GM12873 (cell line): ENCODE results near the gene OR5M8.

Source experiments
- CTCF ChIP-seq: IDR thresholded peaks from 2 replicates; pipeline ENCODE4 v1.5.1; 2012; ENCODE audit warnings: low read depth, mild to moderate bottlenecking, moderate library complexity, low read length, control low read depth; ENCODE audit not compliant: insufficient read depth; ENCODE audit errors: missing control alignments

OR5M8 gene

GRCh38 chr11:56495117-56495516 is 3.9 kb upstream of the OR5M8 start:
- no peak for TF ChIP-seq CTCF

GRCh38 chr11:56486801-56487200 is 4.4 kb downstream of the OR5M8 start:
- TF ChIP-seq CTCF: no peak

GRCh38 chr11:56474729-56475235 is 16.4 kb downstream of the OR5M8 start:
- no peak for TF ChIP-seq CTCF

- TF ChIP-seq CTCF: no peak
These were observed 17.9 kb downstream of the OR5M8 start, which contains the start of gene OR5M3 for GRCh38 chr11:56473252-56473651. Gene OR5M3, minus strand, starts transcription at chr11:56473352. Its CDS starts 2,855 bp downstream, at chr11:56470497.

GRCh38 chr11:56457076-56457475 is 34.1 kb downstream of the OR5M8 start:
- TF ChIP-seq CTCF: no peak

GRCh38 chr11:56453521-56453920 is 37.6 kb downstream of the OR5M8 start:
- TF ChIP-seq CTCF: no peak
